ENCODE measurements around the gene P2RX3.

P2RX3 gene

GRCh38 chr11:57407010-57407920, 69.1 kb downstream of the P2RX3 start:
- in situ Hi-C loops (cut with MboI; ENCODE audit: low pct_unique_long_range_greater_than_20kb, low sequenced_read_pairs, unreplicated experiment): no loop called here
- TF ChIP-seq CTCF (IDR thresholded peaks at IDR 0.05; ENCODE audit: extremely low read depth, insufficient read depth, missing control alignments): no peak
- no peak for DNase-seq (ENCODE audit: low spot score)

GRCh38 chr11:57407941-57408475, 69.9 kb downstream of the P2RX3 start:
- in situ Hi-C loops (cut with MboI; ENCODE audit: low pct_unique_long_range_greater_than_20kb, low sequenced_read_pairs, unreplicated experiment): no loop called here
- no peak for DNase-seq (ENCODE audit: low spot score)
- TF ChIP-seq CTCF (IDR thresholded peaks at IDR 0.05; ENCODE audit: extremely low read depth, insufficient read depth, missing control alignments): no peak

GRCh38 chr11:57408771-57409170, 70.6 kb downstream of the P2RX3 start:
- in situ Hi-C loops (cut with MboI; ENCODE audit: low pct_unique_long_range_greater_than_20kb, low sequenced_read_pairs, unreplicated experiment): no loop called here
- TF ChIP-seq CTCF (IDR thresholded peaks at IDR 0.05; ENCODE audit: extremely low read depth, insufficient read depth, missing control alignments): no peak
- no peak for DNase-seq (ENCODE audit: low spot score)

- in situ Hi-C loops (cut with MboI; ENCODE audit: low pct_unique_long_range_greater_than_20kb, low sequenced_read_pairs, unreplicated experiment): no loop called here
- no peak for TF ChIP-seq CTCF (IDR thresholded peaks at IDR 0.05; ENCODE audit: extremely low read depth, insufficient read depth, missing control alignments)
- DNase-seq (ENCODE audit: low spot score): no peak
These were observed 71.4 kb downstream of the P2RX3 start for GRCh38 chr11:57409321-57410100.

- TF ChIP-seq CTCF (IDR thresholded peaks at IDR 0.05; ENCODE audit: extremely low read depth, insufficient read depth, missing control alignments): no peak
- no peak for DNase-seq (ENCODE audit: low spot score)
- in situ Hi-C loops (cut with MboI; ENCODE audit: low pct_unique_long_range_greater_than_20kb, low sequenced_read_pairs, unreplicated experiment): no loop called here
These were observed 72.1 kb downstream of the P2RX3 start for GRCh38 chr11:57410287-57410686.

- no peak for DNase-seq (ENCODE audit: low spot score)
- no peak for TF ChIP-seq CTCF (IDR thresholded peaks at IDR 0.05; ENCODE audit: extremely low read depth, insufficient read depth, missing control alignments)
- in situ Hi-C loops (cut with MboI; ENCODE audit: low pct_unique_long_range_greater_than_20kb, low sequenced_read_pairs, unreplicated experiment): no loop called here
These were observed 75.5 kb downstream of the P2RX3 start for GRCh38 chr11:57413681-57414080.

All from GM13977 (cell line).